IMR-90 (cell line): ENCODE results near the gene LPXN. TPM values are rescaled to one million over a fixed set of nuclear protein-coding genes. Genes with fewer than 3 reads are reported as not detected.

Source experiments
- ATAC-seq: fragments of 200-7000 bp; cut with Tn5 transposase; 2 replicates; pipeline ENCODE4 v1.9.1; 2020; ENCODE audit warnings: low read depth, mild to moderate bottlenecking, moderate library complexity
- BruUV-seq: library from RNA; stranded (reverse); fragments of 400-500 nt; replicated peaks from 2 replicates; lab custom pipeline; 2021; lab: Mats Ljungman, UMichigan
- CTCF ChIA-PET: fragments of 300-600 bp; formaldehyde crosslinking; extraction: SDS; loops from one replicate; lab custom pipeline; 2021; ENCODE audit warnings: antibody characterized with exemption; lab: Yijun Ruan, JAX
- POLR2A ChIA-PET: fragments of 300-600 bp; sonication (Branson Sonifier 250); formaldehyde crosslinking; loops from one replicate; lab custom pipeline; 2022; ENCODE audit warnings: antibody characterized with exemption; ENCODE audit not compliant: unreplicated experiment; lab: Charles Lee
- DNase-seq: peaks from one replicate; pipeline ENCODE4 v3.0.0; 2013
- H2AFZ ChIP-seq: replicated peaks from 2 replicates; pipeline ENCODE3; 2013; ENCODE audit warnings: low read length, mild to moderate bottlenecking; ENCODE audit not compliant: poor library complexity
- H2AK5ac ChIP-seq: 2 replicates; pipeline ENCODE4 v1.6.1; 2013; ENCODE audit warnings: low read depth, low read length, inconsistent platforms
- H2AK9ac ChIP-seq: replicated peaks from 2 replicates; pipeline ENCODE3; 2013; ENCODE audit warnings: mild to moderate bottlenecking, low read depth, low read length, moderate library complexity; ENCODE audit not compliant: poor library complexity
- H2BK120ac ChIP-seq: 2 replicates; pipeline ENCODE4 v1.6.1; 2013; ENCODE audit warnings: low read depth, low read length, inconsistent platforms
- H2BK15ac ChIP-seq: 3 replicates; pipeline ENCODE4 v1.6.1; 2013; ENCODE audit warnings: low read depth, low read length, inconsistent platforms
- H2BK20ac ChIP-seq: 2 replicates; pipeline ENCODE4 v1.6.1; 2013; ENCODE audit warnings: low read depth, mild to moderate bottlenecking, inconsistent platforms, low read length, moderate library complexity
- H2BK5ac ChIP-seq: 2 replicates; pipeline ENCODE4 v1.6.1; 2013; ENCODE audit warnings: mild to moderate bottlenecking, low read depth, low read length, inconsistent platforms; ENCODE audit not compliant: poor library complexity, severe bottlenecking
- H3K14ac ChIP-seq: replicated peaks from 2 replicates; pipeline ENCODE4 v1.6.1; 2013; ENCODE audit warnings: low read depth, low read length, inconsistent platforms
- H3K18ac ChIP-seq: 2 replicates; pipeline ENCODE4 v1.6.1; 2013; ENCODE audit warnings: low read depth, low read length, control low read depth
- H3K23ac ChIP-seq: 2 replicates; pipeline ENCODE4 v1.6.1; 2013; ENCODE audit warnings: low read depth, low read length, inconsistent platforms
- H3K27ac ChIP-seq: 2 replicates; pipeline ENCODE4 v1.5.1; 2013; ENCODE audit warnings: mild to moderate bottlenecking, control low read depth, low read length; ENCODE audit not compliant: insufficient read depth
- H3K27me3 ChIP-seq: 2 replicates; pipeline ENCODE4 v1.6.1; 2013; ENCODE audit warnings: low read length; ENCODE audit not compliant: control insufficient read depth, insufficient read depth
- H3K36me3 ChIP-seq: 2 replicates; pipeline ENCODE4 v1.6.1; 2013; ENCODE audit warnings: low read length, mixed read lengths; ENCODE audit not compliant: control insufficient read depth, insufficient read depth
- H3K4ac ChIP-seq: 2 replicates; pipeline ENCODE4 v1.6.1; 2013; ENCODE audit warnings: low read depth, low read length, inconsistent platforms
- H3K4me1 ChIP-seq: 2 replicates; pipeline ENCODE4 v1.6.1; 2013; ENCODE audit warnings: low read length, mixed read lengths; ENCODE audit not compliant: control insufficient read depth, insufficient read depth
- H3K4me2 ChIP-seq: 2 replicates; pipeline ENCODE4 v1.6.1; 2013; ENCODE audit warnings: low read depth, mild to moderate bottlenecking, control low read depth, low read length, moderate library complexity
- H3K4me3 ChIP-seq: 2 replicates; pipeline ENCODE4 v1.5.1; 2013; ENCODE audit warnings: low read depth, mild to moderate bottlenecking, control low read depth, low read length, moderate library complexity; ENCODE audit not compliant: insufficient read depth
- H3K56ac ChIP-seq: 2 replicates; pipeline ENCODE4 v1.6.1; 2013; ENCODE audit warnings: low read length, inconsistent platforms; ENCODE audit not compliant: insufficient read depth; ENCODE audit errors: extremely low read depth
- H3K79me1 ChIP-seq, 2 experiments: 2 replicates each; pipeline ENCODE4 v1.6.1; 2013; ENCODE audit warnings: low read length in 2 of 2, inconsistent platforms in 1 of 2, low read depth in 1 of 2
- H3K9ac ChIP-seq: 2 replicates; pipeline ENCODE4 v1.6.1; 2013; ENCODE audit warnings: low read depth, low read length, control low read depth
- H3K9me1 ChIP-seq: 2 replicates; pipeline ENCODE4 v1.6.1; 2013; ENCODE audit warnings: low read length, inconsistent platforms; ENCODE audit not compliant: insufficient read depth
- H3K9me3 ChIP-seq: 2 replicates; pipeline ENCODE4 v1.6.1; 2013; ENCODE audit warnings: low read length; ENCODE audit not compliant: control insufficient read depth, insufficient read depth
- H4K20me1 ChIP-seq: 2 replicates; pipeline ENCODE4 v1.6.1; 2013; ENCODE audit warnings: low read length, inconsistent platforms; ENCODE audit not compliant: insufficient read depth
- H4K5ac ChIP-seq: 2 replicates; pipeline ENCODE4 v1.6.1; 2013; ENCODE audit warnings: mild to moderate bottlenecking, low read depth, low read length, control low read depth
- H4K8ac ChIP-seq, 2 experiments: 2 replicates each; pipeline ENCODE4 v1.6.1; 2013; ENCODE audit warnings: low read depth in 2 of 2, low read length in 2 of 2, control low read depth in 1 of 2, inconsistent platforms in 1 of 2
- H4K91ac ChIP-seq: 2 replicates; pipeline ENCODE4 v1.6.1; 2013; ENCODE audit warnings: low read depth, low read length, inconsistent platforms; ENCODE audit not compliant: insufficient read depth
- CEBPB ChIP-seq: IDR thresholded peaks from 2 replicates; pipeline ENCODE4 v1.6.1; 2012; ENCODE audit warnings: low read depth, low read length, improper control_type of control experiment
- MXI1 ChIP-seq: IDR thresholded peaks from 2 replicates; pipeline ENCODE4 v1.6.1; 2012; ENCODE audit warnings: low read depth, mild to moderate bottlenecking, low read length, moderate library complexity, borderline replicate concordance
- NFE2L2 ChIP-seq: fragments of 150-350 bp; IDR thresholded peaks from 2 replicates; pipeline ENCODE4 v1.6.1; 2016; ENCODE audit warnings: low read depth, mild to moderate bottlenecking, low read length
- POLR2A ChIP-seq: IDR thresholded peaks from 2 replicates; pipeline ENCODE4 v1.6.1; 2012; ENCODE audit warnings: mild to moderate bottlenecking, low read depth, low read length
- RAD21 ChIP-seq: IDR thresholded peaks from 2 replicates; pipeline ENCODE4 v1.6.1; 2012; ENCODE audit warnings: low read length, improper control_type of control experiment
- SMC3 ChIP-seq: fragments of 150-350 bp; IDR thresholded peaks from 2 replicates; pipeline ENCODE4 v1.6.1; 2016; ENCODE audit warnings: low read depth, mild to moderate bottlenecking, antibody characterized with exemption, low read length, moderate library complexity
- dilution Hi-C: fragments of 300-500 bp; cut with HindIII; formaldehyde crosslinking; loops from one replicate; pipeline ENCODE4 v1.14.3; 2018; ENCODE audit warnings: low sequenced_read_pairs; ENCODE audit not compliant: unreplicated experiment
- in situ Hi-C: fragments of 300-500 bp; cut with MboI; formaldehyde crosslinking; loops from 3 replicates; pipeline ENCODE4 v1.14.3; 2019; ENCODE audit warnings: low sequenced_read_pairs, inconsistent platforms, mixed read lengths
- intact Hi-C: fragments of 100-400 bp; cut with micrococcal nuclease; formaldehyde crosslinking; loops from 2 replicates; pipeline ENCODE4 v1.10.0; 2022
- polyA plus RNA-seq, 3 experiments: library from polyadenylated mRNA; depleted of rRNA; stranded (reverse); fragments of >200 nt; gene quantifications; 2 replicates each; pipeline ENCODE4 v1.2.3, GENCODE V29; 2012; ENCODE audit warnings: low replicate concordance in 1 of 3
- total RNA-seq: library from RNA; depleted of rRNA; stranded (reverse); fragments of >200 nt; gene quantifications from 2 replicates; pipeline ENCODE4 v1.2.3, GENCODE V29; 2012
- TF ChIP-seq, protein P1 (sequence below): fragments of 150-350 bp; IDR thresholded peaks from 2 replicates; pipeline ENCODE4 v1.6.1; 2016; ENCODE audit warnings: low read depth, mild to moderate bottlenecking, low read length, moderate library complexity, borderline replicate concordance

The LPXN gene
- total and polyA plus RNA-seq, 2 of the 4 experiments (the other 2 are of a cell fraction), result 13.4 to 15.7 TPM

GRCh38 chr11:58564231-58564630 is 11.4 kb downstream of the LPXN start:
- Histone ChIP-seq H4K20me1 (no peaks in the 10 kb centered on the region), H4K91ac (no peak overlapping the region), H3K9me1 (no peaks in the 10 kb centered on the region), H4K8ac (no peak overlapping the region), H2BK120ac (no peak overlapping the region), H3K27ac (no peak overlapping the region), H3K14ac (no peak overlapping the region), H3K27me3 (no peaks in the 10 kb centered on the region), H3K18ac (no peak overlapping the region), H3K9me3 (no peaks in the 10 kb centered on the region), H2AFZ (no peak overlapping the region), H3K36me3 (0 out of 2 replicates have a peak, but pooled peaks cover under 1% of the 10 kb centered on the region), H2BK5ac (no peak overlapping the region), H2AK5ac (no peak overlapping the region), H3K9ac (no peak overlapping the region), H3K4me3 (no peak overlapping the region), H3K56ac (no peak overlapping the region), H3K4me2 (no peak overlapping the region), H2AK9ac (no peak overlapping the region), H4K5ac (no peak overlapping the region), H3K79me1 (no peaks in the 10 kb centered on the region; a peak in 1 of 4 replicates), H2BK15ac (no peak overlapping the region), H3K4me1 (no peaks in the 10 kb centered on the region), H3K4ac (no peak overlapping the region), H3K23ac (no peak overlapping the region), H2BK20ac (no peak overlapping the region)
- ChIA-PET CTCF (interaction anchor here (1.4 kb wide), 1 partner anchor 9 kb away, joined by 3 read pairs; no protein-coding TSS in a partner anchor), POLR2A (no interaction called here)
- in situ Hi-C loops (no loop called here), intact Hi-C loops (no loop called here), dilution Hi-C loops (no loop called here)
- TF ChIP-seq CEBPB (no peak), MXI1 (no peak), SMC3 (no peak), NFE2L2 (no peak), RAD21 (no peak), POLR2A (no peak)
- TF ChIP-seq, protein P1, sequence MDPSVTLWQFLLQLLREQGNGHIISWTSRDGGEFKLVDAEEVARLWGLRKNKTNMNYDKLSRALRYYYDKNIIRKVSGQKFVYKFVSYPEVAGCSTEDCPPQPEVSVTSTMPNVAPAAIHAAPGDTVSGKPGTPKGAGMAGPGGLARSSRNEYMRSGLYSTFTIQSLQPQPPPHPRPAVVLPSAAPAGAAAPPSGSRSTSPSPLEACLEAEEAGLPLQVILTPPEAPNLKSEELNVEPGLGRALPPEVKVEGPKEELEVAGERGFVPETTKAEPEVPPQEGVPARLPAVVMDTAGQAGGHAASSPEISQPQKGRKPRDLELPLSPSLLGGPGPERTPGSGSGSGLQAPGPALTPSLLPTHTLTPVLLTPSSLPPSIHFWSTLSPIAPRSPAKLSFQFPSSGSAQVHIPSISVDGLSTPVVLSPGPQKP, result no peak
- no TSS peak for BruUV-seq
- no peak for ATAC-seq
- DNase-seq, result no peak
